GM19099 (cell line): ENCODE measurements around the gene COL25A1.

Source experiments
- POLR2A ChIP-seq: IDR thresholded peaks from 3 replicates; pipeline ENCODE4 v1.6.1; 2011; ENCODE audit warnings: low read depth; ENCODE audit not compliant: insufficient read length; ENCODE audit errors: extremely low read depth

COL25A1 gene

GRCh38 chr4:108821351-108821930, 481.0 kb downstream of the COL25A1 start:
- no peak for TF ChIP-seq POLR2A

DNA sequence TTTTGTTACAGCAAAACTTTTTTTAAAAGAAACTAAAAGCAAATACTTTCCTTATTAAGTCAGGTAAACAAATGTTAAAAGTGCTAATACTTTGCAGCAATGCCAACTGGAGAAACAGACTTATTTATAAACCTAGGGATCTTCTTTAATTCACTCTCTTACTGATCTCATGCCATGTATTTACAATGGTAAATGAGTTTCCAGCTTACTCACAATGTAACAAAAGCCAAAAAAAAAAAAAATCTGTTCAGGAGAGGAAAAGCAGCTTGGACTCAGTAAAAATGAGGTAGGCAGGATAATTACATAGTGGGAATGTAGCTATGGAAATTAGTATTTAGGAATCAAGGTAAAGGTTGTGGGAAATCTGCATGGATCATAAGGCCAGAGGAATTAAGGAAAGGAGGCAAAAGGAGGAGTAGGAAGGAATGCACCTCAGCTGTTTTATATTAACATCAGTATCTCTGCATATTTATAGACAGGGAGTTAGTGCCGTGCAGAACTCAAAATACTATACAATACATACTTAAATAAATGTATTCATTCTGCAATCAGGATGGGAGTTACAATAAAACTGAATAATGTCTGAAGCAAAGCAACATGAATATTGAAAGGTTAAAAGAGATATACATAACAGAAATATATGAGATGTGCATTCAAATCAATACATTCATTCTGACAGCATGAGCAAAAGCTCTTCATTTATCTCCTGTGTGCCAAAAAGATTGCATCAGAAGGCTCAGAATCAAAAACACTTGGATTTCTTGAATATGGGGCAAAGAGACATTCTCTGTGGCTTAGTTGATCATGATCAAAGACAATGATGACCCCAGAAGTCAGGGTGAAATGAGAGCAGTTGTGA, 481.7 kb downstream of the COL25A1 start:
- no peak for TF ChIP-seq POLR2A

- TF ChIP-seq POLR2A: no peak
Measured at GRCh38 chr4:108814326-108814725, 488.1 kb downstream of the COL25A1 start.

- TF ChIP-seq POLR2A: no peak
Measured at GRCh38 chr4:108813261-108813660, 489.2 kb downstream of the COL25A1 start.

GRCh38 chr4:108811486-108811885, 491.0 kb downstream of the COL25A1 start:
- TF ChIP-seq POLR2A: no peak

GRCh38 chr4:108810087-108810486, 492.4 kb downstream of the COL25A1 start:
- no peak for TF ChIP-seq POLR2A

DNA sequence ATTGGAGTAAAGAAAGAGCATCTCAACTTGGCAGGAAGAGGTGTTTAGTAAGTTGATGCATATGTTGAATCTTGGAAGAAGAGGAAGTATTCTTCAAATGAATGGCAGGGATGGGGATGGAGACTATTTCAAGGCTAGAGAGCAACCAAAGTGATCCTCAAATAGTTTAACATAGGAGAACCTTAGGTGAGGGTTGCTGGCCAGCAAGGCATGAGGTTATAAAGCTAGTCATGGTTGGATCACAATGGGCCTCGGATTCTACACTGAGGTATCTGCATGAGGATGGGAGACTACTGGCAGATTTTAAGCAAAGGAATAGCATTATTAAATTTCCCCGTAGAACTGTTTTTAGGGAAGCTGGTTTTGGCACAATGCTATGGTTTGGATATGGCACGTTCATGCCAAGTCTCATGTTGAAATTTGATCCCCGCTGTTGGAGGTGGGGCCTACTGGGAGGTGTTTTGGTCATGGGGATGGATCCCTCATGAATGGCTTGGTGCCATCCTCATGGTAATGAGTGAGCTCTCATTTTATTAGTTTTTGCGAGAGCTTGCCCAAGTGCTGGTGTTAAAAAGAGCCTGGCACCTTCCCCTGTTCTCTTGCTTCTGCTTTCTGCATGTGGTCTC, 497.7 kb downstream of the COL25A1 start:
- no peak for TF ChIP-seq POLR2A

DNA sequence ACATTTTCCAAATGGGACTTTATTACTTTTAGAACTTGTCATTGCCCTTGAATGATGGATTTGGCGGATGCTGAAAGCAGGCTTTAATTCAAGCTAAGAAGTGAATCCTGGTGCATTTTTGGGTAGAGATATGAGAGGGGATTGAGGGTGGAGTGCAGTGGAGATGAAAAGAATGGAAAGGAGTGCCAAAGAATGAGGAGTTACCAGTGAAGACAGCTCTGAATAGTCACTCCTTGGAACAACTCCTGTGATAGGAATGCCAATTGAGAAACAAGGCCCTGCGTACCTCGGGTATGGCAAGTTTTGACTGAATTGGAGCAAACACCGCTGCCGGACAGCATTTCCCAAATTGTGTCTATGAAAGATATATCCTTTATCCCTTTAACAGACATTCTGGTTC, 503.2 kb downstream of the COL25A1 start:
- TF ChIP-seq POLR2A: no peak

GRCh38 chr4:108796173-108796572, 506.3 kb downstream of the COL25A1 start:
- no peak for TF ChIP-seq POLR2A

DNA sequence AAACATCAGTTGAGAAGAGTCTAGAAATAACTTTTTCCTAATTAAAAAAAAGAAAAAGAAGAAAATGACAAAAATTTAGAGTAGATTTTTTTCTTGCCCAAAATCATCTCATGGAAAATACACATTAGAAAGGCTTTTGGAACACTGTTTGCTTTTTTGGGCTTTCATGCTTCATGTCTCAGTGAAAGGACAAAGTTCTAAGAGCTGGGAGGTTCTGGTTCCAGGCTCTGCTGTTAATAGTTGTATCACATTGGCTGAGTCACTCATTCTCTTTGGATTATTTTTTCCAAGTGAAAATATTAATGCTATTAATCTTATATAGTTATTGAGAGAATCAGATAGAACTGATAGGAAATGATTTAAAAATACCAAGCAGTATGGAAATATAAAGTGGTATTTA, 506.7 kb downstream of the COL25A1 start:
- TF ChIP-seq POLR2A: no peak

DNA sequence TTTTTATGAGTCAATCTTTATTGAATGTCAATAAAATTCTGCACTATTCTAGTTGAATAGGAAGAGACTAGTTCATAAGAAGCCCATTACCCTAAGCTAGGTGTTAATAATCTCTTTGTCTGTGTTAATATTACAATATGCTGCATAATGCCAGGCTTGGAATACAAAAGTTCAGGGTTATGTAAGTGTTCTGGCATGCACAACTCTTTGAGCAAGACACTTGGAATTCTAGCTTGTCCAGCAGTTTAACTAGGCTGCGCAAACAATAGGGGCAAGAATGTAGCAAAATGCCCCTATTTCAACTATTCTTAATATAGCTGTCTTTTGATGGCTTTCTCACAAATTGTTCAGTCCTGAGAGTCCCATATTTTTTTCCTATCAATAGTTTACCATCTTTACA, 508.3 kb downstream of the COL25A1 start:
- no peak for TF ChIP-seq POLR2A

DNA sequence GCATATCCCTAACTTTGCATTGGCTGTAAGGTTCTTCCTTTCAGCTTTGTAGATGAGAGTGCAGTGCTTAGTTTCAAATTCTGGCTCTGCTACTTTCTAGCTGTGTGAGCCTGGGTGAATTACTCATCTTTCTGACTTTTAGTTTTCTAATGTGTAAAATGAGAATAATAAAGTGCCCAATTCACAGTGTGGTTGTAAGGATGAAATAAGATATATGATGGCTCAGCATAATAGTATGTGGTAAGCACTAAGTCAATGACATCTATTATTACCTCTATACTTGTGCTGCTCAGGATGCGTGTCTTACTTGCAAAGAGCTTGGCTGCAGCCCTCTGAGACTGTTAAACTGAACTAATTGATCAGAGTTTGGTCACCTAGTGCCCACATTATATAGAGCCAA, 509.0 kb downstream of the COL25A1 start:
- no peak for TF ChIP-seq POLR2A

- no peak for TF ChIP-seq POLR2A
Measured at GRCh38 chr4:108788731-108789130, 513.7 kb downstream of the COL25A1 start.

DNA sequence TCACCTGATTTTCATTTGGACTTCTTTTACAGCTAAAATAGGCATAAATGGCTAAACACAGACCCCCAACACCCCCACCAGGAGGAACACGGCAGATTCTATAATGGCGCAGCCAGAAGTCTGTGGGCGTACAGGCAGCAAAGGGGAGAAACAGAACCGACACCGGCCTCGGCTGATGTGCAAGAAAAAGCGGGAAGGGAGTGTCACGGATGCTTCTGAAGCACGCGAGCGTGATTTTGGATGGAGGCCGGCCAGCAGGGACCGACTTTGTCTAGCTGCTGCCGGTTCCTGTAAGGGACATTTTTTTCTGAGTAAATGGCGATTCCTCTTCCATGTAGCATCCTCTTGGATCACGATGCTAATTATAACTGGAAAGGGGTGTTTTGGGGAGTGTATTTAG, 514.7 kb downstream of the COL25A1 start:
- TF ChIP-seq POLR2A: no peak

GRCh38 chr4:108787106-108787505, 515.4 kb downstream of the COL25A1 start:
- TF ChIP-seq POLR2A: no peak

DNA sequence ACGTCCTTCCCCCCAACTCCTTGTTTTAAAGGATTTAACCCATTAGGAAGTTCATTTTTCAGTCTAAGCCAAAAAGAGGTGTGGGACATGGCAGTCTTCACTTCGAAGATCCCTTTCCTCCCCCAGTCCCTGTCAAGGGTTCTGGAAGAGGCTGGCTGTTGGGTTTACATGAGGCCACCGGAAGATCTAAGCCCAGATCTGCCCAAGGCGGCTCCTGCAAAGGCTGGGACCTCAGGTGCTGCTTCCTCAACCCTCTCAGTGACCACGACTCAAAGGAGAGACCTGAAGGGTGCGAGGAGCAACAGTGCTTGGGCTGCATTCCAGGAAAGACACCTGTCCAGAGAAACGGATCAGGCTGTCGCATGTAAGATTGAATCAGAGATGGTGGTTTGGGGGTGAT, 516.1 kb downstream of the COL25A1 start:
- no peak for TF ChIP-seq POLR2A
